ENCODE measurements around the gene DOLPP1. TPM values are rescaled to one million over a fixed set of nuclear protein-coding genes. Genes with fewer than 3 reads are reported as not detected.

Gene DOLPP1
- polyA plus RNA-seq, 1 experiment, result 17.6 TPM

DNA sequence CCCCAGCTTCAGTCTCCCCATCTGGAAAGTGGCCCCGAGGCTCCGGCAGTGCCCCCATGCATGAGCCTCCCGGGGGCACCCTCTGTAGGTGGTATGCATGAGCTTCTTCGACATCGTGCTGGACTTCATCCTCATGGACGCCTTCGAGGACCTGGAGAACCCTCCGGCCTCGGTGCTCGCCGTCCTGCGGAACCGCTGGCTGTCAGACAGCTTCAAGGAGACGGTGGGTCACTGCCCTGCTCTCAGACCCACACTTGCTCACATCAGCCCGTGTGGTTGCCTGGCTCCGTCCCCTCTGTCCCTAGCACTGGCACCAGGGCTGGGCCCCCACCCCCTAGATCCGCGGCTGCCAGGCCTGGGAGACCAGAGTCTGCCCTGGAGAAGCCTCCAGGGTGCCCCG is 12.8 kb upstream of the DOLPP1 start:
- CTCF ChIA-PET, result interaction anchor here (0.5 kb wide), 1 partner anchor 17 kb away, joined by 3 read pairs; no protein-coding TSS in a partner anchor
- POLR2A ChIA-PET, result no interaction called here
- H3K27me3 ChIP-seq (ENCODE audit: control insufficient read depth, insufficient read depth, low read length), result no peaks in the 10 kb centered on the region
- H3K4me3 ChIP-seq (ENCODE audit: low read depth, low read length), result no peak overlapping the region
- TF ChIP-seq, protein P1, sequence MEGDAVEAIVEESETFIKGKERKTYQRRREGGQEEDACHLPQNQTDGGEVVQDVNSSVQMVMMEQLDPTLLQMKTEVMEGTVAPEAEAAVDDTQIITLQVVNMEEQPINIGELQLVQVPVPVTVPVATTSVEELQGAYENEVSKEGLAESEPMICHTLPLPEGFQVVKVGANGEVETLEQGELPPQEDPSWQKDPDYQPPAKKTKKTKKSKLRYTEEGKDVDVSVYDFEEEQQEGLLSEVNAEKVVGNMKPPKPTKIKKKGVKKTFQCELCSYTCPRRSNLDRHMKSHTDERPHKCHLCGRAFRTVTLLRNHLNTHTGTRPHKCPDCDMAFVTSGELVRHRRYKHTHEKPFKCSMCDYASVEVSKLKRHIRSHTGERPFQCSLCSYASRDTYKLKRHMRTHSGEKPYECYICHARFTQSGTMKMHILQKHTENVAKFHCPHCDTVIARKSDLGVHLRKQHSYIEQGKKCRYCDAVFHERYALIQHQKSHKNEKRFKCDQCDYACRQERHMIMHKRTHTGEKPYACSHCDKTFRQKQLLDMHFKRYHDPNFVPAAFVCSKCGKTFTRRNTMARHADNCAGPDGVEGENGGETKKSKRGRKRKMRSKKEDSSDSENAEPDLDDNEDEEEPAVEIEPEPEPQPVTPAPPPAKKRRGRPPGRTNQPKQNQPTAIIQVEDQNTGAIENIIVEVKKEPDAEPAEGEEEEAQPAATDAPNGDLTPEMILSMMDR (IDR thresholded peaks at IDR 0.05; ENCODE audit: insufficient read depth, low read depth, low read length), result no peak
- H3K36me3 ChIP-seq (ENCODE audit: control insufficient read depth, insufficient read depth, low read length), result peaks cover 21% of the 10 kb centered on the region
- DNase-seq (ENCODE audit: low read depth), result no peak

DNA sequence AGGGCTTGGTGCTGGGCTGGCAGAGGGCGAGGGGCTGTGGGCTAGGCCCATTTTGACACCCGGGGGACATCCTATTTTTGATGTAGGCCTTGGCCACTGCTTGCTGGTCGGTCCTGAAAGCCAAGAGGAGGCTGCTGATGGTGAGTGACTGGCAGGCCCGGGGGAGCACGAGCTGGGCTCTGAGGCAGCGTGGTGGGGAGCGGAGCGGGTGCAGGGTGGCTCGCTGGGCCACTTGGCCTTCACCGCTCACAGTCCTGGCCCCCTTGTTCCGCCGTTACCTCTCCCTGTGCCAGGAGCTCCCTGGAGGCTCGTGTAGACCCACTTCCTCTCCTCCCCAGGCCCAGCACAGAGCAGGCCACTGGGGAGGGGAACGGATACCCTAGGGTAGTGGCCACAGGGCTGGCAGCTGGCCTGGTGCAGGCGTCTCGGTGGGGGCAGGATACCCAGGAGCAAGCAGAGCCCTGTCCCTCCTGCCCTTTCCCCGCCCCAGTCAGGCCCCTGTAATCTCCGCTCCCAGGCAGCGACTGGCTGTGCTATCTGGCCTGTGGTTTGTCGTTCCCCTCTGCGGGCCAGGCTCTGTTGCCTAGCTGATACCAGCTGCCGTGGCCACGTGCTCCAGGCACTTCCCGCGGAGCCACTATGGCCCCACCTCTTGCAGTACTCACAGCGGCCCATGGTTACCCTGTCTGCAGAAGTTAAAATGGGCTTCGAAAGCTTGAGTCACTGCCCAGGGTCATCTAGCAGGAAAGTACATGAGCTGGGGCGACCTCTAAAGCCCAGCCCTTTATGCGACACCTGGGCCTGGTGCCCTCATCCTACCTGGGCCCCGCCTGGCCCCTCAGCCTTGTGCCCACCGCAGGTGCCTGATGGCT is 11.7 kb upstream of the DOLPP1 start:
- no peak for DNase-seq (ENCODE audit: low read depth)
- Histone ChIP-seq H3K36me3 (ENCODE audit: control insufficient read depth, insufficient read depth, low read length) (peaks cover 19% of the 10 kb centered on the region), H3K27me3 (ENCODE audit: control insufficient read depth, insufficient read depth, low read length) (no peaks in the 10 kb centered on the region), H3K4me3 (ENCODE audit: low read depth, low read length) (no peak overlapping the region)
- POLR2A ChIA-PET, result interaction anchor here (0.6 kb wide), 1 partner anchor 38 kb away, joined by 10 read pairs; no protein-coding TSS in a partner anchor
- CTCF ChIA-PET, result no interaction called here
- TF ChIP-seq, protein P1 (IDR thresholded peaks at IDR 0.05; ENCODE audit: insufficient read depth, low read depth, low read length), result no peak

DNA sequence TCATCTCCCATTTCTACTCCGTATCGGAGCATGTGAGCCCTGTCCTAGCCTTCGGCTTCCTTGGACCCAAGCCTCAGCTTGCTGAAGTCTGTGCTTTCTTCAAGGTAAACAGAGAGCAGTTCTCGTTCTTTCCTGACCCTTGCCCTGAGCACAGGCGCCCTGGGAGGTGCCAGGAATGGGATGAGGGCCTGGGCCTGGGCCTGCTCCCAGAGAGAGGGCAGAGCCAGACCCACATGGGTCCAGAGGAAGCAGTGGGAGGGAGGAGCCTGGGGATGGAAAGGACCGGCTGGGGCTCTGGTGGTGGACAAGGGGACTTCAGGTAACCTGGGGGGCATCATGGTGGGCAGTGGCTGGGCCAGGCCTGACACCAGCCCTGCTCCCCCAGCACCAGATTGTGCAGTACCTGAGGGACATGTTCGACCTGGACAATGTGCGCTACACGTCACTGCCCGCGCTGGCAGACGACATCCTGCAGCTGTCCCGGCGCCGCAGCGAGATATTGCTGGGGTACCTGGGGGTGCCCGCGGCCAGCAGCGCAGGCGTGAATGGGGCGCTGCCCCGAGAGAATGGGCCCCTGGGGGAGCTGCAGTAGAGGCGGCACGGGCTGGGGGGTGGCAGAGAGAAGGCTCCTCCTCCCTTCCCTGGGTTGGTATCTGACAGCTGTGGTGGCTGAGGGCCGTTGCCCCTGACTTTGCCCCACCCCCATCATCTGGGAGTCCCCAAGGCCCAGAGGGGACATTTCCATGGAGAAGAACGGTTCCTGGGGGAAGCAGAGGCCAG is 10.9 kb upstream of the DOLPP1 start:
- CTCF ChIA-PET, result no interaction called here
- no peak for DNase-seq (ENCODE audit: low read depth)
- no peak overlapping the region for H3K4me3 ChIP-seq (ENCODE audit: low read depth, low read length)
- peaks cover 17% of the 10 kb centered on the region for H3K36me3 ChIP-seq (ENCODE audit: control insufficient read depth, insufficient read depth, low read length)
- TF ChIP-seq, protein P1 (IDR thresholded peaks at IDR 0.05; ENCODE audit: insufficient read depth, low read depth, low read length), result no peak
- POLR2A ChIA-PET, result interaction anchor here (0.6 kb wide), 1 partner anchor 39 kb away, joined by 10 read pairs; no protein-coding TSS in a partner anchor
- H3K27me3 ChIP-seq (ENCODE audit: control insufficient read depth, insufficient read depth, low read length), result no peaks in the 10 kb centered on the region

DNA sequence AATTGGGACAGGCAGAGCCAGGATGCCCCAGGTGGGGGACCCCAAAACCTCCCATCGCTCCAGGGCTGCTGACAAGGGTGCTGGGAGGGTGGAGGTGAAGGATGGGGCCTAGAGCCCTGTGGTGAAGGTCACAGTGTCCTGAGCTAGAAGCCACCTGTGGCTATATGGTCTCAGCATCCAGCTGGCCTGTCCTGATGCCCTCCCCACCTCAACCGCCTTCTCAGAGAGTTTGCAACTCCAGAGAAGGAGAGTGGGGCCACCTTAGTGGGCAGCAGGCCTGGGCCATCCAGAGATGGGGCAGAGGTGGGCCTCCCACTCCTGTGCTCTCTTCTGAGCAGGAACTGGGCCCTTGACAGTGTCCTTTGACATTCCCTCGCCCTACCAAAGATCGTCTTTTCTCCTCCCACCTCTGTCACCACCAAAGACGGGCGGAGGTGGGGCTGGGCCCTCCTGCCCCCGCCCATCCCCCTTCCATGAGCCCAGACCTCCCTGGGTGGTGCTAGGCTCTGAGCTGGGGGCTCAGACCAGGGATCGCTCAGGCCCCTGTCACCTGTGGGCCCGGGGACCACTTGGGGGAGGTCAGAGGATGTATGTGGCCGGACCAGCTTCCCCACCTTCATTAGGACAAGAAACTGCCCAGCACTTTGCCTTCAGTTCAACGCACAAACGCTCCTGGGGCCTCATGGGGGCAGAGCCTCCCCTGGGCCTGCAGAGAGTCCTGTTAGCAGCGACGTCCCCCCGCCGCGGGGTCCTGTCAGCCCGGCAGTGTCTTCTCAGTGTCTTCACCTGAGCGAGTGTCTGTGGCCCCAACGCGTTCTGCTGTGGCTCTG is 10.0 kb upstream of the DOLPP1 start:
- Histone ChIP-seq H3K4me3 (ENCODE audit: low read depth, low read length) (no peak overlapping the region), H3K27me3 (ENCODE audit: control insufficient read depth, insufficient read depth, low read length) (no peaks in the 10 kb centered on the region), H3K36me3 (ENCODE audit: control insufficient read depth, insufficient read depth, low read length) (peaks cover 13% of the 10 kb centered on the region)
- ChIA-PET CTCF (no interaction called here), POLR2A (no interaction called here)
- TF ChIP-seq, protein P1 (IDR thresholded peaks at IDR 0.05; ENCODE audit: insufficient read depth, low read depth, low read length), result no peak
- DNase-seq (ENCODE audit: low read depth), result no peak
